SK-N-SH treated with all-trans-retinoic acid at 6 μM for 48 hours (cell line): ENCODE data around the gene CGN.

Experiments used
- ESRRG ChIP-seq: fragments of 250-450 bp; sonication (Bioruptor Pico); IDR thresholded peaks from 2 replicates; pipeline ENCODE4 v1.6.1; 2021; ENCODE audit warnings: mild to moderate bottlenecking
- TCF4 ChIP-seq: fragments of 250-450 bp; sonication (Bioruptor Pico); IDR thresholded peaks from 2 replicates; pipeline ENCODE4 v1.8.0; 2021; ENCODE audit warnings: mild to moderate bottlenecking, moderate library complexity, borderline replicate concordance
- TOX ChIP-seq: fragments of 250-450 bp; sonication (Bioruptor Pico); IDR thresholded peaks from 2 replicates; pipeline ENCODE4 v1.8.0; 2021; ENCODE audit warnings: mild to moderate bottlenecking, moderate library complexity, borderline replicate concordance
- ZFP30 ChIP-seq: fragments of 450-650 bp; formaldehyde crosslinking; IDR thresholded peaks from 2 replicates; pipeline ENCODE4 v1.5.0; 2022; ENCODE audit warnings: mild to moderate bottlenecking, moderate library complexity
- TF ChIP-seq, protein P1 (sequence below): fragments of 250-450 bp; sonication (Bioruptor Pico); IDR thresholded peaks from 2 replicates; pipeline ENCODE4 v1.5.1; 2020; ENCODE audit warnings: low read depth, mild to moderate bottlenecking, moderate library complexity
- TF ChIP-seq, protein P2 (sequence below): fragments of 250-450 bp; sonication (Bioruptor Pico); IDR thresholded peaks from 2 replicates; pipeline ENCODE4 v1.8.0; 2020; ENCODE audit warnings: mild to moderate bottlenecking, moderate library complexity, borderline replicate concordance

DNA sequence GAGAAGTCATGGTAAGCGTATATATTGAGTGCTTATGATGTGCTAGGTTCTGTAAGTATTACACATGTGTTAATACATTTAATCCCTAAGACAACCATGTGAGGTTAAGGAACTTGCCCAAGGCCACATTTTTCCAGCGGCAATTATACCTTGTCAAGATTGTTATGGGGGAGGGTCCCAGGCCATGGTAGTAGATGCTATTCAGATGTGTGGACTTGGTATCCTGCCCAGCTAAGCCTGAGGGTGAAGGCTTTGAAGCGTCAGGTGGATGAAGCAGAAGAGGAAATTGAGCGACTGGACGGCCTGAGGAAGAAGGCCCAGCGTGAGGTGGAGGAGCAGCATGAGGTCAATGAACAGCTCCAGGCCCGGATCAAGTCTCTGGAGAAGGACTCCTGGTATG is 25.3 kb downstream of the CGN start:
- TF ChIP-seq TCF4 (CRISPR knock-in tag) (no peak), TOX (CRISPR knock-in tag) (no peak), ESRRG (CRISPR knock-in tag) (no peak), ZFP30 (CRISPR knock-in tag) (no peak)
- TF ChIP-seq, protein P1, sequence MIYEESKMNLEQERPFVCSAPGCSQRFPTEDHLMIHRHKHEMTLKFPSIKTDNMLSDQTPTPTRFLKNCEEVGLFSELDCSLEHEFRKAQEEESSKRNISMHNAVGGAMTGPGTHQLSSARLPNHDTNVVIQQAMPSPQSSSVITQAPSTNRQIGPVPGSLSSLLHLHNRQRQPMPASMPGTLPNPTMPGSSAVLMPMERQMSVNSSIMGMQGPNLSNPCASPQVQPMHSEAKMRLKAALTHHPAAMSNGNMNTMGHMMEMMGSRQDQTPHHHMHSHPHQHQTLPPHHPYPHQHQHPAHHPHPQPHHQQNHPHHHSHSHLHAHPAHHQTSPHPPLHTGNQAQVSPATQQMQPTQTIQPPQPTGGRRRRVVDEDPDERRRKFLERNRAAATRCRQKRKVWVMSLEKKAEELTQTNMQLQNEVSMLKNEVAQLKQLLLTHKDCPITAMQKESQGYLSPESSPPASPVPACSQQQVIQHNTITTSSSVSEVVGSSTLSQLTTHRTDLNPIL (CRISPR knock-in tag) = no peak
- TF ChIP-seq, protein P2, sequence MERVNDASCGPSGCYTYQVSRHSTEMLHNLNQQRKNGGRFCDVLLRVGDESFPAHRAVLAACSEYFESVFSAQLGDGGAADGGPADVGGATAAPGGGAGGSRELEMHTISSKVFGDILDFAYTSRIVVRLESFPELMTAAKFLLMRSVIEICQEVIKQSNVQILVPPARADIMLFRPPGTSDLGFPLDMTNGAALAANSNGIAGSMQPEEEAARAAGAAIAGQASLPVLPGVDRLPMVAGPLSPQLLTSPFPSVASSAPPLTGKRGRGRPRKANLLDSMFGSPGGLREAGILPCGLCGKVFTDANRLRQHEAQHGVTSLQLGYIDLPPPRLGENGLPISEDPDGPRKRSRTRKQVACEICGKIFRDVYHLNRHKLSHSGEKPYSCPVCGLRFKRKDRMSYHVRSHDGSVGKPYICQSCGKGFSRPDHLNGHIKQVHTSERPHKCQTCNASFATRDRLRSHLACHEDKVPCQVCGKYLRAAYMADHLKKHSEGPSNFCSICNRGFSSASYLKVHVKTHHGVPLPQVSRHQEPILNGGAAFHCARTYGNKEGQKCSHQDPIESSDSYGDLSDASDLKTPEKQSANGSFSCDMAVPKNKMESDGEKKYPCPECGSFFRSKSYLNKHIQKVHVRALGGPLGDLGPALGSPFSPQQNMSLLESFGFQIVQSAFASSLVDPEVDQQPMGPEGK (CRISPR knock-in tag) = no peak
